H9 (cell line): ENCODE results near the gene SMIM32. TPM values are rescaled to one million over a fixed set of nuclear protein-coding genes. Genes with fewer than 3 reads are reported as not detected.

Experiments
- DNase-seq: peaks from one replicate; pipeline ENCODE4 v3.0.0-alpha.2; 2017
- H2AFZ ChIP-seq: one replicate; pipeline ENCODE4 v1.6.1; 2013; ENCODE audit warnings: mild to moderate bottlenecking, low read length, control low read depth, moderate library complexity
- H2AK5ac ChIP-seq: 2 replicates; pipeline ENCODE4 v1.6.1; 2013; ENCODE audit warnings: low read length, control low read depth, mixed read lengths; ENCODE audit not compliant: insufficient read length
- H2BK120ac ChIP-seq: one replicate; pipeline ENCODE4 v1.6.1; 2013; ENCODE audit warnings: low read depth, mild to moderate bottlenecking, low read length, control low read depth, inconsistent platforms; ENCODE audit not compliant: poor library complexity, severe bottlenecking
- H2BK12ac ChIP-seq: 2 replicates; pipeline ENCODE4 v1.6.1; 2013; ENCODE audit warnings: low read length, control low read depth, mixed read lengths, low read depth; ENCODE audit not compliant: insufficient read length
- H2BK15ac ChIP-seq: 2 replicates; pipeline ENCODE4 v1.6.1; 2013; ENCODE audit warnings: low read depth, low read length, control low read depth
- H2BK20ac ChIP-seq: one replicate; pipeline ENCODE4 v1.6.1; 2013; ENCODE audit warnings: low read depth, mild to moderate bottlenecking, low read length, control low read depth, inconsistent platforms; ENCODE audit not compliant: poor library complexity, severe bottlenecking
- H2BK5ac ChIP-seq: 2 replicates; pipeline ENCODE4 v1.6.1; 2013; ENCODE audit warnings: low read length, control low read depth, mixed read lengths; ENCODE audit not compliant: insufficient read length
- H3K14ac ChIP-seq: 2 replicates; pipeline ENCODE4 v1.6.1; 2013; ENCODE audit warnings: low read length, control low read depth; ENCODE audit not compliant: insufficient read depth
- H3K18ac ChIP-seq: 2 replicates; pipeline ENCODE4 v1.6.1; 2013; ENCODE audit warnings: low read depth, mild to moderate bottlenecking, mixed read lengths, low read length, control low read depth; ENCODE audit not compliant: insufficient read length
- H3K23ac ChIP-seq: 2 replicates; pipeline ENCODE4 v1.6.1; 2013; ENCODE audit warnings: low read length, control low read depth, mixed read lengths, low read depth; ENCODE audit not compliant: insufficient read length
- H3K23me2 ChIP-seq: 2 replicates; pipeline ENCODE4 v1.6.1; 2013; ENCODE audit warnings: low read depth, mild to moderate bottlenecking, mixed read lengths, low read length, control low read depth; ENCODE audit not compliant: insufficient read length, poor library complexity, severe bottlenecking
- H3K27ac ChIP-seq: 2 replicates; pipeline ENCODE4 v1.5.1; 2013; ENCODE audit warnings: low read length, control low read depth, mixed read lengths, low read depth; ENCODE audit not compliant: insufficient read length
- H3K27me3 ChIP-seq: 2 replicates; pipeline ENCODE4 v1.6.1; 2013; ENCODE audit warnings: low read length, control low read depth, inconsistent platforms; ENCODE audit not compliant: insufficient read depth
- H3K4ac ChIP-seq: 2 replicates; pipeline ENCODE4 v1.6.1; 2013; ENCODE audit warnings: low read depth, mild to moderate bottlenecking, control low read depth, inconsistent platforms, low read length, moderate library complexity
- H3K4me1 ChIP-seq: 2 replicates; pipeline ENCODE4 v1.6.1; 2013; ENCODE audit warnings: low read length, control low read depth, inconsistent platforms; ENCODE audit not compliant: insufficient read depth
- H3K4me2 ChIP-seq: 2 replicates; pipeline ENCODE4 v1.6.1; 2013; ENCODE audit warnings: low read length, control low read depth, mixed read lengths; ENCODE audit not compliant: insufficient read length, insufficient read depth
- H3K56ac ChIP-seq: 2 replicates; pipeline ENCODE4 v1.6.1; 2013; ENCODE audit warnings: low read depth, mild to moderate bottlenecking, mixed read lengths, low read length, control low read depth; ENCODE audit not compliant: insufficient read length
- H3K79me1 ChIP-seq: 2 replicates; pipeline ENCODE4 v1.6.1; 2013; ENCODE audit warnings: low read depth, mild to moderate bottlenecking, moderate library complexity, low read length, control low read depth, inconsistent platforms; ENCODE audit not compliant: insufficient read depth, poor library complexity, severe bottlenecking
- H3K79me2 ChIP-seq: 2 replicates; pipeline ENCODE4 v1.6.1; 2013; ENCODE audit warnings: low read length, control low read depth, inconsistent platforms; ENCODE audit not compliant: insufficient read depth
- H3K9ac ChIP-seq: 2 replicates; pipeline ENCODE4 v1.6.1; 2013; ENCODE audit warnings: low read length, control low read depth, mixed read lengths; ENCODE audit not compliant: insufficient read length; ENCODE audit errors: extremely low read depth
- H3K9me3 ChIP-seq: one replicate; pipeline ENCODE4 v1.6.1; 2013; ENCODE audit warnings: low read depth, low read length, inconsistent platforms; ENCODE audit not compliant: control insufficient read depth
- H3T11ph ChIP-seq: one replicate; pipeline ENCODE4 v1.6.1; 2013; ENCODE audit warnings: mild to moderate bottlenecking, low read length, control low read depth, inconsistent platforms
- H4K20me1 ChIP-seq: one replicate; pipeline ENCODE4 v1.6.1; 2013; ENCODE audit not compliant: control insufficient read depth, insufficient read length, insufficient read depth
- H4K5ac ChIP-seq: 2 replicates; pipeline ENCODE4 v1.6.1; 2013; ENCODE audit warnings: low read depth, mild to moderate bottlenecking, mixed read lengths, low read length, control low read depth; ENCODE audit not compliant: insufficient read length
- H4K8ac ChIP-seq: replicated peaks from 2 replicates; pipeline ENCODE4 v1.6.1; 2013; ENCODE audit warnings: low read length, control low read depth, mixed read lengths, low read depth; ENCODE audit not compliant: insufficient read length
- H4K91ac ChIP-seq: 2 replicates; pipeline ENCODE4 v1.6.1; 2013; ENCODE audit warnings: low read depth, mild to moderate bottlenecking, moderate library complexity, mixed read lengths, low read length, control low read depth; ENCODE audit not compliant: insufficient read length
- H3K27ac Mint-ChIP-seq, 3 experiments: 2 replicates in 2 of 3; 3 replicates in 1 of 3; pipeline ENCODE4 v1.8.0; 2020 to 2021; ENCODE audit warnings: mixed read lengths in 3 of 3, mild to moderate bottlenecking in 1 of 3, moderate library complexity in 1 of 3
- H3K27me3 Mint-ChIP-seq: 2 replicates; pipeline ENCODE4 v1.8.0; 2021; ENCODE audit warnings: low read depth, mild to moderate bottlenecking, moderate library complexity, mixed read lengths
- H3K36me3 Mint-ChIP-seq, 3 experiments: 2 replicates in 2 of 3; 3 replicates in 1 of 3; pipeline ENCODE4 v1.8.0; 2020 to 2021; ENCODE audit warnings: low read depth in 3 of 3, mixed read lengths in 3 of 3; ENCODE audit not compliant: insufficient read depth in 1 of 3
- H3K4me1 Mint-ChIP-seq, 2 experiments: 2 replicates each; pipeline ENCODE4 v1.8.0; 2020; ENCODE audit warnings: mixed read lengths in 2 of 2
- H3K4me3 Mint-ChIP-seq, 2 experiments: 2 replicates in 1 of 2; 3 replicates in 1 of 2; pipeline ENCODE4 v1.8.0; 2020 to 2021; ENCODE audit warnings: mild to moderate bottlenecking in 2 of 2, mixed read lengths in 2 of 2, moderate library complexity in 1 of 2
- H3K9me3 Mint-ChIP-seq, 2 experiments: 2 replicates in 1 of 2; 3 replicates in 1 of 2; pipeline ENCODE4 v1.8.0; 2020; ENCODE audit warnings: mild to moderate bottlenecking in 2 of 2, mixed read lengths in 2 of 2, moderate library complexity in 1 of 2
- CTCF ChIP-seq: fragments of 200-600 bp; sonication (generic); conservative IDR thresholded peaks from 3 replicates; pipeline ENCODE4 v1.8.0; 2021; ENCODE audit warnings: antibody characterized with exemption, mild to moderate bottlenecking
- WGBS: extraction: QIAGEN DNeasy Blood & Tissue Kit; methylation state at CpG from one replicate; pipeline ENCODE4 v1.1.7; 2013; ENCODE audit warnings: missing lambda C conversion rate, low lambda C conversion rate, mixed read lengths; ENCODE audit not compliant: insufficient read length; ENCODE audit errors: extremely low coverage; 5-methylcytosine and 5-hydroxymethylcytosine counted together
- total RNA-seq: library from RNA; stranded (reverse); gene quantifications from 2 replicates; pipeline ENCODE4 v1.2.1, GENCODE V29; 2021

Gene SMIM32
- total RNA-seq, 1 experiment from 2014 or later = not detected

DNA sequence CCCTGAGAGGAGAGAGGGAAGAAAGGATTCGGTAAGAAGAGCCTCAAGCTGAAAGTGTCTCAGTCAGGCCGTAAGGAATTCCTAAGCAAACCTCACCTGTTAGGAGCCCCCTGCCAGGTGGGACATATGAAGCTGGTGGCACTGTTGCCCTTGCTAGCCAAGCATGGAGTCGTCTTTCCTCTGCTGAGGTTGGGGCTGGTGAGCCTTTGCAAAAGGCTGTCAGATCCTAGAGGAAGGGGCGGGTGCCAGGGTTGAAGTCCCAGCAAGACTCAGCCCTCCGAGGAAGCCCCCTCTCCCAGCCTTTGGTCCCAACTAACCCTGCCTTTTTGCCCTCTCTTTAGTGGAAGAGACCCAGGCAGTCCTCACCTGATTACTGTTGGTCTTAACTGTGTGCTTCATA lies 5.5 kb upstream of the SMIM32 start:
- Mint-ChIP-seq H3K9me3 (no peaks in the 10 kb centered on the region; a peak in 1 of 5 replicates), H3K27me3 (peaks cover 99% of the 10 kb centered on the region), H3K4me3 (no peak overlapping the region), H3K4me1 (peaks cover 29 to 43% of the 10 kb centered on the region in 2 experiments), H3K36me3 (peaks cover 0 to 2% (median 0%) of the 10 kb centered on the region in 3 experiments; a peak in 2 of 7 replicates), H3K27ac (no peak overlapping the region)
- no peak overlapping the region for H3K18ac ChIP-seq
- H3K9ac ChIP-seq = no peak overlapping the region
- DNase-seq = no peak
- peaks cover 52% of the 10 kb centered on the region for H3K27me3 ChIP-seq
- no peak overlapping the region for H3K23ac ChIP-seq
- H3K4me2 ChIP-seq = no peak overlapping the region
- H4K5ac ChIP-seq = no peak overlapping the region
- no peak overlapping the region for H2BK20ac ChIP-seq
- H4K20me1 ChIP-seq = no peaks in the 10 kb centered on the region
- H2BK15ac ChIP-seq = no peak overlapping the region
- no peak overlapping the region for H3K4ac ChIP-seq
- H2AFZ ChIP-seq = no peak overlapping the region
- H2AK5ac ChIP-seq = no peak overlapping the region
- no peaks in the 10 kb centered on the region for H3K79me1 ChIP-seq
- no peaks in the 10 kb centered on the region for H3K23me2 ChIP-seq
- H2BK120ac ChIP-seq = no peak overlapping the region
- no peaks in the 10 kb centered on the region for H3K9me3 ChIP-seq
- H3T11ph ChIP-seq = no peak overlapping the region
- no peak overlapping the region for H4K91ac ChIP-seq
- WGBS = no CpG with 5 or more reads among the region's 5 CpGs
- H3K14ac ChIP-seq = no peak overlapping the region
- H2BK5ac ChIP-seq = no peak overlapping the region
- no peak overlapping the region for H4K8ac ChIP-seq
- H3K4me1 ChIP-seq = 0 out of 2 replicates have a peak, but pooled peaks cover 4% of the 10 kb centered on the region
- TF ChIP-seq CTCF = no peak
- no peak overlapping the region for H3K56ac ChIP-seq
- no peaks in the 10 kb centered on the region for H3K79me2 ChIP-seq
- no peak overlapping the region for H2BK12ac ChIP-seq
- H3K27ac ChIP-seq = no peak overlapping the region
